ENCODE results near the gene CAMK2G.
"Not testable (repeated sequence)": the region's sequence is repeated elsewhere in the genome, so short reads cannot be mapped to it uniquely, and the experiment has no call there.

Gene CAMK2G

DNA sequence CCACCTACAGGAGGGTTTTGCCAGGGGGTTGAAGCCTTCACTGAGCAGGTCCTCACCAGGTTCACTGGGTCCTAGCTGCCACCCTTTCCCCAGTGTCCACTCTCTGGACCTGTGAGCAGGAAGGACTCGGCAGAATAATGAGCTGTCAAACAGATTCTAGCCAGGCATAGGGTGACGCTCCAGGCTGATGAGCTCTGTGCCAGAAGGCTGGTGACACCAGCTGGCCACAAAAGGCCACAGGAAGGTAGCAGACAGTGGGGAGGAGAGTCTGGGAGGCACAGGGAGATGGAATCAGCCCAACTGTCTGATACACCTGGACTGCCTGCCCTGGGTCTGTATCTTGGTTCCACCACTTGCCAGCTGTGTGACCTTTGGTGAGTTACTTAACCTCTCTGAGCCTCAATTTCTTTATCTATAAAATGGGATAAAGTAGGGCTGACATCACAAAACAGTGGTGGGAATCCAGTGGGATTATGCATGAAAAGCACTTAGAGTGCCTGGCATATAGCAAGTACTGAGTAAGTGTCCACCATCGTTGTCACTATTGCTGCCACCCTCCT, 36.3 kb downstream of the CAMK2G start:
- DNase-seq: no peak

DNA sequence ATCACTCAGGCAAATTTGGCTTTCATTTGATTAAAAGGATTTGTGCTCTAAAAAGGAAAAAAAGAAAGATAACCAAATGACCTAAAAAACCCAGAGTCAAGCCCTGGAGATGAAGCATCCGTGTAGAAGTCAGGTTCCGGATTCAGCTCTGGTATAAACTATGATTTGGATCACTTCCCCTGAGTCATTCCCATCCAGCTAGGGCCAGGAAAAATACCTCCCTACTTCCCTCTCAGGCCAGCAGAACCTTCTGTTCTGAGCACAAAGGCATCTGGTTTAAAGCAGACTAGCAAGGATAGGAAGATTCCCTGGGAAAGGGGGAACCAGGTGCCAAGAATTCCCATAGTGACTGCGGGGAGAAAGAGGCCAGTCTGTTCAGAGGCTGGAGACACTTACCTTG, 37.3 kb downstream of the CAMK2G start:
- DNase-seq: no peak

DNA sequence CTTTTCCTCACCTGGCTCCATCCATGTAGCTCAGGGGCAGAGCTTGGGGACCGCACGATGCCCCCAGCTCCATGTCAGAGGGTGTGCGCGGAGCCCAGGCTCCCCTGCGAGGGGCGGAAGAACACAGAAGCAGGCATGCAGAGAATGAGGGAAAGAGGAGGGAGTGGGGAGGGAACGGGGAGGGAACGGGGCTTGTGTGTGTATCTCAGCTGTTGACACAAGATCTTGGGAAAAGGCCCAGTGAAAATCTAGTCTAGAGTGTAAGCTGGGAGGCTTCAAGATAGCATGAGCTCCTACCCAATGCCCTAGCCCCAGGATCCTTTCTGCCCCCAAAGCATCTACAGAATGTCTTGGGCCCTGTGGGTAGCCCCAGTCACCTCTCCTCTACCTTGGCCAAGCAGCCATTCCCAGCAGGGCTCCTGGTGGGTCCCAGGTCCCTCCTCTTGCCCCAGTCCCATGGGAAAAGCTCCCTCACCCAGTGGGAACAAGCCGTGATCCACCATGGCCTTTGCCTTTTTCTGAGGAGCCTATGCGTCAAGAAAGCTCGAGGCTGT, 37.9 kb downstream of the CAMK2G start:
- no peak for DNase-seq

DNA sequence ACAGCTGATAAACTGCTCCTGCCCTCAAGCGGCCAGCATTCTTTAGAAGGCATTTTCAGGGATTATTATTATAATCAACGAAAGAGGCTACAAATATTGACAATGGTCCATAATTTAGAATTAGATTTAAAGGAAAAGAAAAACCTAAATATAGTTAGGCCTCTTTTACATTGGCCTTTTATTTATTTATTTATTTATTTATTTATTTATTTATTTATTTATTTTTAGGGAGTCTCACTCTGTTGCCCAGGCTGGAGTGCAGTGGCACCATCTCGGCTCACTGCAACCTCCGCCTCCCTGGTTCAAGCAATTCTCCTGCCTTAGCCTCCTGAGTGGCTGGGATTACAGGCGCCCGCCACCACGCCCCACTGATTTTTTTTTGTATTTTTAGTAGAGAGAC, 45.3 kb downstream of the CAMK2G start:
- not testable (repeated sequence) for DNase-seq

DNA sequence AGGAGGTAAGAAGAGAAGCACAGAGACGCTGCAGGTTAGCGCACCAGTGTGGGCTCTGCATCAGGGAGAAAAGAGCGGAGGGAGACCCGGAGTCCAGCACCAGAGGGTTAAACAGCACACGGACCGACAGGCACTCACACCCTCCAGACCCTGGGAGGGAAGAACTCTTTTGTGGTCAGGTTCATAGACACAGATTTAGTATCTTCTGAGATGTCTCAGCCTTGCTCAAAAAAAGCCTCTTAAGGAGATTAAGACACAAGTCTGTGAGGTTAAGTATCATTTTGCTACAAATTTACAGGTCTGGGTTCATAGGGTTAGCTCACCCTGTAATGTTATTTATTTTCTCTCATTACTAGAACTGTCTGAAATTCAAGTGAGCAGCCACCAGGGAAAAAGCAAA, 46.2 kb downstream of the CAMK2G start:
- no peak for DNase-seq

DNA sequence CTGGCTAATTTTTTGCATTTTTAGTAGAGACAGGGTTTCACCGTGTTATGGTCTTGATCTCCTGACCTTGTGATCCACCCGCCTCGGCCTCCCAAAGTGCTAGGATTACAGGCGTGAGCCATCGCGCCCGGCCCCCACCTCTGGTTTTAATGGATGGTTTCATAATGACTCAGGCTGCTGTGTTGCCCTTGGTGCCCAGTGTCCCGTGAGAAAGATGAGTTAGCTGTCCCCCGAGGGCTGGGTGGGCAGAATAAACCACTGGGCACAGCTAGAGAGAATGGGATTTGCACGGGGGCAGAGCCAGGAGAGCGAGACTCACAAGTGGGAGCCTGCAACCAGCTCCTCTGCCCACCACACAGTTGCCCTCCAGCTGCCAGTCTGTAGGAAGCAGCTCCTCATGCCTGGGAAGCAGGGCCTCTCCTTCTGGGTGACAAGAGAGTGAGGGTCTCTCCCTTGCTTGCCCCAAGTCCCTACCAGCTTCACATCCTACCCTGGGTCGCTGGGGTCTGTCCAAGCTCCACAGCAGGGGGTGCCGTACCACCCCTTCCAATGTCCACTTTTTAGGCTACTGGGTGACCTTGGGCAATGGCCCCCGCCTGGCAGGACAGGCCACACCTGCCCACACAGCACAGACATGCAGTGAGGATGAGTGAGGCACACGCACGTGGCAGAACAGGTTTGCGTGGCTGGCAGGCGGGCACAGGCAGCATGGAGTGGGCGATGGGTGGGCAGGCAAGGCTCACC, 46.8 kb downstream of the CAMK2G start:
- no peak for DNase-seq

DNA sequence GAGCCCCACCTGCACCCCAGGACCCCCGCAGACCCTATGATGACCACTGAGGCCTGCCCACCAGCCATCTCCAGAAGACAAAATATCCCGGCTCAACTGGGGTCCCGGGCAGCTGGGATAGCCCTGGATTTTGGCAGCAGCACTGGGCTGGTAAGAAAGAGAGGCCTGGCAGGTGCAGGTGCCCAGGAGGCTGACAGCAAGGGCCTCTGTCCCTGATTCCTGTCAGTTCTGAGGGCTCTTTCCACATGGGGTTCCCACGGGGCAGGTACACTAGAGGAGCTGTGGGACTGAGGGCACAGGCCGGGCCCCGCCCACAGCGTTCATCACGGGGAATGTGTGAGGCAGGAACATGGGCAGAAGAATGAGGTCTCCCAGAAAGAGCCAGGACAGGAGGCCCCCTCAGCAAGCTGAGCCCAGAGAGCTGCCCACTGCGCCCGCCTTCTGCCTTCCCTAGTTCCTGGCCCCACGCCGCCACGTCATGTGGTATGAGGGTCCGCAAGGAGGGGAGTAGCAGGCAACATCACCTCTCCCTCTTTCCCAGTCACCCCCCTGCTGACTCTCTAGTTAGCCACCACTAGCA, 50.1 kb downstream of the CAMK2G start:
- DNase-seq: no peak

DNA sequence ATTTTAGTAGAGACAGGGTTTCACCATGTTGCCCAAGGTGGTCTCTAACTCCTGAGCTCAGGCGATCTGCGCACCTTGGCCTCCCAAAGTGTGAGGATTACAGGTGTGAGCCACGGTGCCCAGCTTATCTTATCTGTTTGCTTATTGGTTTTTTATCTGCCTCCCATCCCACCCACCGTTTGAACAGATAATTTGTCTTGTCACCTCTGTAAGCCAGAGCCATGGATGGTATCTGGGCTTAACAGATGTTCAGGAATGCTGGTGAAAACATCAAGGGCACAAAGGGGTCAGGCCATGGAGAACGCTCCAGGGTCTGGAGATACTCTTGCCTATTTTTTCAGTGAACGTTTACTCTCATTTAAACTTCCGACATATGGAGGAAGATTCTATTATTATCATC, 51.0 kb downstream of the CAMK2G start:
- no peak for DNase-seq

DNA sequence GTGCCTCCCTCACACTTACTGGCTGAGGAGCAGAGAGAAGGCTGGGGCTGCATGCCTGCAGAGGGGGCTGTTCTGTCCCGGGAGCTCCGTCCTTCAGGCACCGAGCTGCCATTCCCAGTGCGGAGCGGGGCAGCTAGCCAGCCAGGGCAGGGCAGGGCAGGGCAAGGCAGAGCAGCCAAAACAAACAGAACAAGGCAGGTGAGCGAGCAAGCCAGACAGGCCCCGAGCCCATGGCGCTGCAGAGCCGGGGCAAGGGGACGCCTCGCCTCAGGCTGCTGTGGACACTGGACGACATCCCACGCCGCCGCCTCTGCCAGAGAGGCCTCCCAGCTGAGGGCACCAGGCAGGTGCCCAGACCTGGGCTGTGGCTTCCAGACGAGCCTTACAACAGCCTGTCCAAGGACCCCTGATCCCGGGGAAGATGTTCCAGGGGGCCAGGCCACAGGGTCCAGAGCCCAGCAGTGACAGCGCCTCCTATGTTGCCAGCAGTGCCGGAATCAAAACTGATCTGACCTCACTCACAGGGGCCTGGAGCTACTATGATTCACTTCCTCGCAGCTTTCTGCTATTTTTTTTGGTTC, 54.8 kb downstream of the CAMK2G start:
- DNase-seq: no peak

DNA sequence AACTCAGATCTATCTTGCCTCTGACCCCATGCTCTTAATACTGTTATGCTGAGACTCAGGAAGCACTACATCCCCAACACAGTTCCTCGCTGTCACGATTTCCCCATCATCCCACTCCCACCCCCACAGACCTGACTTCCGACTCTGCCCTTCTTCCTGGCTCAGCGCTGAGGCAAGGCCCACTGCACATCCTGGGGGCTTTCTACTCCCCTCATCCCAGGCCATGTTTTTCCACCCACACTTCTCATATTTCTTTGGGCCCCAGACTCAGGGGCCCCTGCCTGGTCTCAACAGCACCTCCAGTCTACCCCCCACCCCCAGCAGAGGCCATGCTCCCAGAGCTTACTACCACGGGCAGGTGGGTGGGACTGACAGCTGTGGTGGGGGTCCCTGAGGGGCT, 55.3 kb downstream of the CAMK2G start:
- DNase-seq: no peak

DNA sequence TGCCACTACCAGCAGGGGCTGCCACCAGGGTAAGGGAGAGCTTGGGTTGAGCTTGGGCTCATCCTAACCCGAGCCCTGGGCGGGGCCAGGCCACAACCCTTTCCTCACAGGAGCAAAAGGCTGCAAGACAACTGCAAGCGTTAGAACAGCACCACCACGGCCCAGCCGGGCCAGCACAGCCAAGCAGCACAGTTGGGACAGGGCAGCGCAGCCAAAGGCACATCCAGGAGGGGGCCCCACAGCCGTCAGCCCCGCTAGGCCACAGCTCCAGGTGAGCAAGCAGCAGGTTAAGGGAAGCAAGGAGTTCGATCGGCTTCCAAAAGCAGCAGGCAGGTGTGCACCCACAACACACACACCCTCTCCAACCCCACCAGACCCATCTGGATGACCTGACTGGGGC, 56.0 kb downstream of the CAMK2G start:
- DNase-seq: no peak

DNA sequence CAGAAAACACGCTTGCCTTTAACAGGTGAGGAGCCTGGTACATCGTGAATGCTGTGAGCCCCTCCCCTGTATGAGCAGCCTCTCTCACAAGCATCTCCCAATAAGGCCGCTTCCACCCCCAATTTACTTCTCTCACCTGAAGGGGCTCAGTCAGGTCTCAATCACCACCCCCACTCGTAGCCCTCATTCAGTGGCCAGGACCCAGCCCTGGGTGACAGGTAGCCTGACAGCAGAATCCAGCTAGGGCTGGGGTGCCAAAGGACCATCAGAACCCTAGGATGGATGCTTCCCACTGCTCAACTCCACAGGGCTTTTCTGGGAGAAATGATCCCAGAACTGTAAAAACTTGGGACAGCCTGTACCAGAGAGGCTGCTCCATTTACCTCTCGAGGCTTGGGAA, 56.5 kb downstream of the CAMK2G start:
- DNase-seq: no peak

DNA sequence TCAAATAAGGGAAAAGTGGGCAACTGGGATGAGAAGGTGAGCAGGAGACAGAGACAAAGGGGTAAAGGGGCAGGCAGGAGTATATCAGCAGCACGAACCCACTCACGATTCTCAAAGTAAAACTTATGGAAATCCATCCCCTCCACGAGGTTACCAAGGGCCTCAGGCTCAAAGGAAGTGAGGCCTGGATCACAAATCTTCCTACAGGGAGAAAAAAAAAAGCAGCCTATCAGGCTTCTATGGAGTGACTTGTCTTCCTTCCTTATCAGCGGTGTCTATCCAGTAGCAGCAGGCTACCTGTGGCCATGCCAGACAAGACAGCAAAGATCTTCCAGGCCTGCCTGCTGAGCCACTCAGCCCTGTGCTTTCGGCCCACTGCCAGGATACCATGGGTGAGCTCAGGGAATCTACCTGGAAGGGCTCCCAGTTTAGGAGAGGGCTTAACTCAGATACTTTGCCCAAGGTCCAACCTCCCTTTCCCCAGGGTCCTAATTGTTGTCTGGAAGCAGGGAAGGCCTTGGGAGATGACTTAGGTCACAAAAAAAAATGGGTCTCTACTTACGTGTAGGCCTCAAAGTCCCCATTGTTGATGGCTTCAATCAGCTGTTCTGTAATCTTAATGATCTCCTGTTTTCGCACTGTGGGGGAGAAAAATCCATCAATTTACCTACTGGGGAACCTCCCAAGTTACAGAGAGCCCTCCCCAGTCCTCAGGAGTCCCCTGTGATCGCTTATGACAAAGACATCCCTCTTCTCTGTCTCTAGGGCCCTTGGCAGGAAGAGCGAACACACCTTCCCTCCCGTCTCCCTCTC, 57.2 kb downstream of the CAMK2G start:
- no peak for DNase-seq

DNA sequence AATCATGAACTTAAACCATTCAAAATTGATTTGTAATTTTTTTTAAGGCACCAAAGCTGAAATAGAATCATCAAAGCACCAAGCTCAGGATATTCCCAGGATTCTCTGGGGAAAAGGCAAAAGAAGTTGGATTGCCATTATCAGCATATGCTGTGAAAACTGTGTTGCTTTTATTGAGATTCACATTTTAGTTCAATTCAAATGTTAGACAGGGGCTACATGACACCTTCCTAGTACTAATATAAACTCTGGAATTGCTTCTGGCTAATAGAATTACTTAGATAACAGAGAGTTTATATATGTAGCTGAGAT, 58.7 kb downstream of the CAMK2G start:
- DNase-seq: no peak

DNA sequence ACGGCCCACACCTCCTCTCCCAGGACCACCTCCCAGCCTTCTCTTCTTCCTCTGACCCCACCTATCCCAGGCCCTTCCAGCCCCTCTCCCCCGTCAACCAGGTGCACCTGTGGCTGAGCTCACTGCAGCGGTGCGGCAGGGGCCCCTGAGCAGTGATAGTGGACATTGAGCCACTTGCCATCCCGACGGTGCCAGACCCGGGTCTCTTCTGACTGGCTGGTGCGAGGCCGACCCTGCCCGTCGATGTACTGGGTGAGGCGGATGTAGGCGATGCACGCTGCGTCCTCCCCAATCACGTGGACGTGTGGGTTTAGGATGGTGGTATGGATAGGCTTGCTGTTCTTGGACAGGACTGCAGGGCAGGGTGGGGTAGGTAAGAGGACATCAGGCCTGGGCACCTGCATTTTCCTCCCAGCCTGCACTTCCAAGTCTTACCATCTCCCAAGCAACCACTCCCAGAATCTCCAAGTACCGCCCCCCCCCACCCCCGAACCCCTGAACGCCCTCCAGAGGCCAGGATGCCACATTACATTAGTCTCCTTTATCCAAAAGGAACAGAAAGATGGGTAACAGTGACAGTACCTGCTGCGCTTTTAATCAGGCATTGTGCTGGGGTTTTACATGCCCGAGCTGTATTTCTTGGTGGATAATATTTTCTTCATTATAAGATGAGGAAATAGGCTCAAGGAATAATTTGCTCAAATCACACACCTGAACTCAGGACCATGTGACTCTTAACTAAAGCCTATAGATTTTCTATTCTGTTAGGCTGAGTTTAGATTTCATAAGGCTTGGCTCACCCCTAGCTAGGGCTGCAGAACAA, 59.2 kb downstream of the CAMK2G start:
- peak in 1 of 2 donors; percentile 20 for DNase-seq

DNA sequence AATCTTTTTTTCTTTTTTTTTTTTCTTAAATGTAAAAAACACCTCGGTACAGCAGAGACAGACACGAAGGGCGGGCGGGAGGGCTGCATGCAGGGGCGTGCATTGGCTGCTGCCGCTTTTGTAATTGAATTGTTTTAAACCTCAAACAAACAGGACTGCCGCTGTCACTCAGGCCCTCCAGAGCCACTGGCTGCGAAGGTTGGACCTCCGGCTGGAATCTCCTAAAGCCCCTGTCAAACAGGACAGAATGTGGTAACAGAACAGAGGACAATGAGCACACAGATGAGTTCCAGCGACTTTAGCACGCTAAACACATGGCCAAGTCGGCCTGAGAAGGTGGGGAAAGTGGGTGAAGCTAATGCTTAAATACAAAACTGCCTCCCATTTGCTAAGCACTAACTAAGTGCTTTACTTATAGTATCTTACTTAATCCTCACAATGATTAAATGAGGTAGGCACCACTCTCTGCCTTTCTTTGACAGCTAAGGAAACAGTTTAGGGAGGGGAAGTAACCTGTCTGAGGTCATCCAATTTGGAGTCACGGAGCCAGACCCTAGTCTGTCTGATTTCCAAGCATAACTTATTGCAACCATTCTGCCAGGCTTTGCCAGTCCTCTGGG, 60.0 kb downstream of the CAMK2G start:
- DNase-seq: no peak

DNA sequence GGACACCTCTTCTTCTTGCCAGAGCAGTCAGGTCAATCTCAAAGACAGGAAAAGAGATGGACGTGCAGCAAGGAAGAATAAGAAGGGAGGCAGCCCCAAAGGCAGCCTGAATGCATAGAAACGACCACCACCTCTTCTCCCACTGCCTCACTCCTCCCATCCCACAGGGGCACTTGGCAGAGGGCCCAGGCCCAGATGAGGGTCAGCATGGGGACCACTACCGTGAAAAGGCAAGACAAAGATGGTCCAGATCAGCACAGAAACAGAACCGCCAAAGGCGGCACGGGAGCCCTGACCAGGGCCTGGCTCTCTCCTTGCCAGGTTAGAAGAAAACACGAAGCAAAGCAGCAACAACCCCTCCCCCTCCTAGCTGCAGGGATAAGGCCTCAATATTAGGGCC, 61.0 kb downstream of the CAMK2G start:
- DNase-seq: no peak

DNA sequence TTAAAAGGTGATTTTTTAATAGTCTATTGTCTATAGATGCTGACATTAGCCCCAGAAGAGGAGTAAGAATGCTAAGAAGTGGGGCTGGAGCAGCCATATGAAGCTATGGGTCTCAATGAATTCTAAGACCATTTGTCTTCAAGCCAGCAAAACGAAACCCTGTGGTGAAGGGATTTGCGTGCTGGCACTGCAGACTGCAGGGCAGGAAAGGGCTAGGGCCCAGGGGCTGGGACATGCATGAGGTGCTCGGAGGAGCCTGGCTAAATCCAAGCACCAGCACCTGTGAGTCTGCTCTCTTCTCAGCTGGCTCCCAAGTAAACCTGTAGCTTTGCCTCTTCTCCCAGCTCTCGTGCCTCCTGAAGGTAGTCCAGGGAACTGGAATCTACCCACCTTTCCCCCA, 61.7 kb downstream of the CAMK2G start:
- DNase-seq: no peak

DNA sequence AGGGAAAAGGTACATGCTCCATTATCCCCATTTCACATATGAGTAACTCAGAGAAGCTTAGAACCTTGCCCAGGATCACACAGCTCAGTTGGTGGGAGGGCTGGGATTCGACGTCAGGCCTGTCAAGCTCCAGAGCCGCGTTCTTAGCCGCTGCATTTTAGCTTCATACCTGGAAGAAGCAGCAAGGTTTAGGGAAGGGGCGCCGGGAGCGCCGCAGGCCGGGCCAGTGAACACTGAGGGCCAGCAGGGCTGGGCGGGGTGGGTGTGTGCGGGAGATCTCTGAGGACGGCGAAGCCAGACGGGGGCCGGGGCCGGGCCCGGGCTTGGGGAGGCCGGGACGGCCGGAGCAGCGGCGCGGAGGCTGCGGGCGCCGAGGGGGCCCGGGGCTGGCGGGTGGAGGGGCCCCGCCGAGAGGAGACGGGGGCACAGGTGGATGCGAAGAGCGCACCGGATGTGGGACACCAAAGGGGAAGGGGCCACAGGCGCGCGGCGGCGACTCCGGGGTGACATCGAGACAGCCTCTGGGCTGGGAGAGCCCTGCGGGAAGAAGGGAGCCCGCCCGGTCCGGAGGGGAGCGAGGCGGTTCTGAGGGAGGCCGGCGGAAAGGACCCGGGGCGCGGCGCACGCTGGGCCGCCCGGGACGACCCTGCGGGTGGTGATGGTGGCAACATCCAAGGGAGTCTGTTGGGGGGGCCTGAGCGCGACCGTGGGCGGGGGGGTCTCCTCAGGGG, 63.5 kb downstream of the CAMK2G start:
- peak; percentile 69 to 71 for DNase-seq

DNA sequence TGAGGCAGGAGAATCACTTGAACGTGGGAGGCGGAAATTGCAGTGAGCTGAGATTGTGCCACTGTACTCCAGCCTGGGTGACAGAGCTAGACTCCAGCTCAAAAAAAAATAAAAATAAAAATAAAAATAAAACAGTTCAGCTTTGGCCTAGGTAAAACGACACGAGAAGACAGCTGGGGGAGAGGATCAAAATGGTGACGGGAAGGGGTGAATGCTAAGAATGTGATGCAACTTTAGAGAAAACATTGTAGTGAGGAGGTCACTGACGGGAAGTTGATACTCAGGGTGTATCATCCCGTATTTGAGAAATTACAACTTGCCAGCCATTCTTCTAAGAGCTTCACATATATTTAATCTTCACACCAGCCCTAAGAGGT, 64.0 kb downstream of the CAMK2G start:
- no peak for DNase-seq

Measured in CD4-positive, alpha-beta T cell treated with Interleukin-1 beta for 1 hour (primary cell).